ENCODE results near the gene TDRD7. TPM values are rescaled to one million over a fixed set of nuclear protein-coding genes. Genes with fewer than 3 reads are reported as not detected.

The TDRD7 gene
- total RNA-seq, 1 donor from 2014 or later: 13.6 TPM

GRCh38 chr9:97525451-97525850 is 113.6 kb downstream of the TDRD7 start:
- DNase-seq (ENCODE audit: low read depth in 2 of 2): no peak

GRCh38 chr9:97526895-97527575 is 115.1 kb downstream of the TDRD7 start:
- no peak for DNase-seq (ENCODE audit: low read depth in 2 of 2)

GRCh38 chr9:97527626-97528528 is 116.0 kb downstream of the TDRD7 start:
- no peak for DNase-seq (ENCODE audit: low read depth in 2 of 2)

GRCh38 chr9:97528529-97529230 is 116.8 kb downstream of the TDRD7 start:
- DNase-seq (ENCODE audit: low read depth in 2 of 2): no peak

- DNase-seq (ENCODE audit: low read depth in 2 of 2): no peak
Observed at GRCh38 chr9:97529363-97530076, 117.6 kb downstream of the TDRD7 start.

- no peak for DNase-seq (ENCODE audit: low read depth in 2 of 2)
Observed at GRCh38 chr9:97531888-97532376, 120.0 kb downstream of the TDRD7 start.

- DNase-seq (ENCODE audit: low read depth in 2 of 2): no peak
Observed at GRCh38 chr9:97534185-97534584, 122.3 kb downstream of the TDRD7 start.

GRCh38 chr9:97534961-97535594 is 123.2 kb downstream of the TDRD7 start:
- DNase-seq (ENCODE audit: low read depth in 2 of 2): no peak

- DNase-seq (ENCODE audit: low read depth in 2 of 2): no peak
Observed at GRCh38 chr9:97535771-97536170, 123.9 kb downstream of the TDRD7 start.

GRCh38 chr9:97536480-97536879 is 124.6 kb downstream of the TDRD7 start:
- DNase-seq (ENCODE audit: low read depth in 2 of 2): no peak

- DNase-seq (ENCODE audit: low read depth in 2 of 2): no peak
Observed at GRCh38 chr9:97543561-97543960, 131.7 kb downstream of the TDRD7 start.

GRCh38 chr9:97545486-97545885 is 133.6 kb downstream of the TDRD7 start:
- DNase-seq (ENCODE audit: low read depth in 2 of 2): no peak

Other genes starting within 250 kb of the TDRD7 start
- 0.51 and 1.1 TPM in 2 replicates for gene CCDC180, start 104.4 kb upstream of the TDRD7 start, total RNA-seq
- 1.7 and 2.1 TPM in 2 replicates for gene TMOD1, start 89.6 kb downstream of the TDRD7 start, total RNA-seq
- 8.6 and 13.0 TPM in 2 replicates for gene TSTD2, start 221.3 kb downstream of the TDRD7 start, total RNA-seq
- gene NCBP1, start 221.7 kb downstream of the TDRD7 start, total RNA-seq: 22.3 and 29.1 TPM in 2 replicates

Data from dermis microvascular lymphatic vessel endothelial cell (primary cell).